Parathyroid adenoma (tissue), 2 donors: ENCODE measurements around the gene ERCC6L.

Experiments used
- H2AFZ ChIP-seq: fragments of 300-600 bp; sonication (generic); one replicate; pipeline ENCODE4 v1.7.0; 2017; ENCODE audit warnings: antibody characterized with exemption, mild to moderate bottlenecking
- H3K27ac ChIP-seq: fragments of 300-600 bp; sonication (generic); one replicate; pipeline ENCODE4 v1.7.0; 2017
- H3K27me3 ChIP-seq: fragments of 300-600 bp; sonication (generic); one replicate; pipeline ENCODE4 v1.7.0; 2017; ENCODE audit warnings: low read length; ENCODE audit not compliant: control insufficient read depth, insufficient read depth
- H3K36me3 ChIP-seq: fragments of 300-600 bp; sonication (generic); one replicate; pipeline ENCODE4 v1.7.0; 2017; ENCODE audit warnings: low read length; ENCODE audit not compliant: control insufficient read depth, insufficient read depth
- H3K4me1 ChIP-seq: fragments of 300-600 bp; sonication (generic); one replicate; pipeline ENCODE4 v1.7.0; 2017; ENCODE audit warnings: control low read depth
- H3K4me2 ChIP-seq: fragments of 300-600 bp; sonication (generic); one replicate; pipeline ENCODE4 v1.7.0; 2017; ENCODE audit warnings: low read length
- H3K4me3 ChIP-seq: fragments of 300-600 bp; sonication (generic); one replicate; pipeline ENCODE4 v1.7.0; 2017; ENCODE audit warnings: low read depth, low read length
- H3K79me2 ChIP-seq: fragments of 300-600 bp; sonication (generic); one replicate; pipeline ENCODE4 v1.7.0; 2017; ENCODE audit warnings: control low read depth
- H3K9ac ChIP-seq: fragments of 300-600 bp; sonication (generic); one replicate; pipeline ENCODE4 v1.7.0; 2017; ENCODE audit warnings: mild to moderate bottlenecking
- H3K9me3 ChIP-seq: fragments of 300-600 bp; sonication (generic); one replicate; pipeline ENCODE4 v1.7.0; 2017; ENCODE audit warnings: low read length; ENCODE audit not compliant: control insufficient read depth
- CTCF ChIP-seq: fragments of 300-600 bp; sonication (generic); IDR thresholded peaks from one replicate; pipeline ENCODE4 v1.7.0; 2017; ENCODE audit warnings: antibody characterized with exemption, mild to moderate bottlenecking
- donor health status: primary hyperparathyroidism.

Gene ERCC6L

DNA sequence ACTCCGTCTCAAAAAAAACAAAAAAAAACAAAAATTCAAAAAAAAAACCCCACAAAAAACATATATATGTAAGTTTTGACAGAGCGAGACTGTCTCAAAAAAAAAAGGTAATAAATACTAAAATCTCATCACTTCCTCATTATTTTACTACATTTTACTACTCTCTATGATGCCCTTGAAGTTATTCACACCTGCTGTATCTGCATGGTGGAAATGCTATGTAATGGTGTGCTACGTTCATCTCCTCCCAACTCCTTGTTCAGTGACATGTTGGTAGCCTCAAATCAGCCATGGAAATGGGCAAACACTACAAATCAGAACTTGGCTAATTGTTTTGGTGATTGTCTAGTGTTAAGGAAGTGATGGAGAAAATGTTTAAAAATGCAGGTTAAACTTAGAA lies 26.4 kb upstream of the ERCC6L start:
- H3K9ac ChIP-seq = no peak overlapping the region
- no peaks in the 10 kb centered on the region for H3K36me3 ChIP-seq
- no peak overlapping the region for H2AFZ ChIP-seq
- no peaks in the 10 kb centered on the region for H3K27me3 ChIP-seq
- H3K9me3 ChIP-seq = no peaks in the 10 kb centered on the region
- H3K27ac ChIP-seq = no peak overlapping the region
- H3K4me2 ChIP-seq = no peak overlapping the region
- TF ChIP-seq CTCF = no peak
- H3K79me2 ChIP-seq = no peaks in the 10 kb centered on the region
- H3K4me3 ChIP-seq = no peak overlapping the region
- H3K4me1 ChIP-seq = peaks cover 15% of the 10 kb centered on the region

GRCh38 chrX:72262077-72262476 lies 23.2 kb upstream of the ERCC6L start:
- Histone ChIP-seq H3K36me3 (no peaks in the 10 kb centered on the region), H3K27ac (peak overlapping the region; percentile 72), H3K9ac (no peak overlapping the region), H3K4me3 (no peak overlapping the region), H3K27me3 (no peaks in the 10 kb centered on the region), H3K4me1 (peaks cover 15% of the 10 kb centered on the region), H3K4me2 (no peak overlapping the region), H2AFZ (peak overlapping the region; percentile 22), H3K9me3 (no peaks in the 10 kb centered on the region), H3K79me2 (no peaks in the 10 kb centered on the region)
- TF ChIP-seq CTCF = no peak

DNA sequence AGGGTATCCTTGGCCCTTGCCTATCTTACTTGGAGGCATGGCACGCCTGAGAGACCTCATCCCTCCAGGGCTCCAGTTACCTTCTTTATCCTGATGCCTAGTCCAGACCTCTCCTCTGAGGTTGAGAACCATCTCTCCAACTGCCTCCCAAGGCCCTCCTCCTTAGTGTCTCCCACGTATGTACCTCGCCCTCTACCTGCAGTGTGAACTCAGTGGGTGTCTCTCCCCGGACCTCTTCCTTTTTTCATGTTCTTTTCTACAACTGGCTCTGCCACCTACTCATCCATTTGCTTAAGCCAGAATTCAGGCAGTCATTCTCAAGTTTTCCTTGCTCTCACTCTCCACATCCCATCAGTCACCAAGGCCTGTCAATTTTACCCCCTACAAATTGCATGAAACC lies 21.6 kb upstream of the ERCC6L start:
- no peak overlapping the region for H3K27ac ChIP-seq
- no peaks in the 10 kb centered on the region for H3K36me3 ChIP-seq
- no peaks in the 10 kb centered on the region for H3K79me2 ChIP-seq
- H3K4me1 ChIP-seq = peaks cover 15% of the 10 kb centered on the region
- H3K27me3 ChIP-seq = no peaks in the 10 kb centered on the region
- H3K9me3 ChIP-seq = no peaks in the 10 kb centered on the region
- H3K4me2 ChIP-seq = no peak overlapping the region
- H3K4me3 ChIP-seq = no peak overlapping the region
- no peak overlapping the region for H3K9ac ChIP-seq
- TF ChIP-seq CTCF = no peak
- H2AFZ ChIP-seq = no peak overlapping the region

- Histone ChIP-seq H3K36me3 (no peaks in the 10 kb centered on the region), H3K79me2 (no peaks in the 10 kb centered on the region), H3K27ac (no peak overlapping the region), H3K27me3 (no peaks in the 10 kb centered on the region), H3K9me3 (no peaks in the 10 kb centered on the region), H3K4me1 (peaks cover 12% of the 10 kb centered on the region), H3K4me3 (no peak overlapping the region), H2AFZ (no peak overlapping the region), H3K4me2 (no peak overlapping the region), H3K9ac (no peak overlapping the region)
- TF ChIP-seq CTCF = no peak
These were observed 19.3 kb upstream of the ERCC6L start for GRCh38 chrX:72258174-72258573.

DNA sequence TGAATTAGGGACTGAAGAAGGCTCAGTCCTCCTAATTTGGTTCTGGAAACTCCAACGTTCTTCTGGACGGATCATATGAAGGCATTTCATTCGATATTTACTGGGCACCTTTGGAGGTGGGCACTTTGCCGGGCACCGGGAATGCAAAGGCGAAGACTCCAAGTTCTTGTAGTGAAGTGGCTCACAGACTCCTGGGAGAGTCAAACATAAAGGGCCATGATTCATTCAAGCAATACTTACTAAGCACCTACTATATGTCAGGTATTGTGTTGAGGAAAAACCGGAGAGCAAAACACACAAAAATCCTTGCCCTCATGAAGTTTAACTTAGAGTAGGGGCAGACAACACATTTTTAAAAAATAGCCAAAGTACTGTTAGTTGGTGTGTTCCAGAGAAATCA lies 17.0 kb upstream of the ERCC6L start:
- no peaks in the 10 kb centered on the region for H3K9me3 ChIP-seq
- no peak overlapping the region for H3K4me3 ChIP-seq
- no peaks in the 10 kb centered on the region for H3K79me2 ChIP-seq
- H3K27ac ChIP-seq = no peak overlapping the region
- H2AFZ ChIP-seq = peak overlapping the region; percentile 87
- no peaks in the 10 kb centered on the region for H3K27me3 ChIP-seq
- no peaks in the 10 kb centered on the region for H3K4me1 ChIP-seq
- no peak overlapping the region for H3K4me2 ChIP-seq
- no peak for TF ChIP-seq CTCF
- H3K36me3 ChIP-seq = no peaks in the 10 kb centered on the region
- H3K9ac ChIP-seq = no peak overlapping the region
